HG03565 (cell line): ENCODE data around the gene CHP1.
A peak's percentile ranks its signal among the peaks of the same experiment; 100 is the strongest.
"Not testable (repeated sequence)": the region's sequence is repeated elsewhere in the genome, so short reads cannot be mapped to it uniquely, and the experiment has no call there.

ENCODE experiments used
- ATAC-seq: cut with Tn5 transposase; IDR thresholded peaks from one replicate; pipeline ENCODE4 v1.9.1; 2021; ENCODE audit warnings: mild to moderate bottlenecking, moderate library complexity; ENCODE audit not compliant: unreplicated experiment

The CHP1 gene

GRCh38 chr15:41289953-41290352 is 58.9 kb downstream of the CHP1 start:
- ATAC-seq, result no peak

- peak; percentile 66 for ATAC-seq
Measured at GRCh38 chr15:41291065-41291631, 60.1 kb downstream of the CHP1 start.

- no peak for ATAC-seq
Measured at GRCh38 chr15:41292521-41292920, 61.5 kb downstream of the CHP1 start.

- ATAC-seq, result not testable (repeated sequence)
Measured at GRCh38 chr15:41301139-41301538, 70.1 kb downstream of the CHP1 start.

GRCh38 chr15:41301587-41301986 is 70.5 kb downstream of the CHP1 start:
- ATAC-seq, result no peak

GRCh38 chr15:41304149-41304770 is 73.2 kb downstream of the CHP1 start:
- ATAC-seq, result no peak

- ATAC-seq, result no peak
Measured at GRCh38 chr15:41307679-41308078, 76.6 kb downstream of the CHP1 start.

GRCh38 chr15:41309226-41309905 is 78.3 kb downstream of the CHP1 start:
- ATAC-seq, result no peak

- not testable (repeated sequence) for ATAC-seq
Measured at GRCh38 chr15:41320805-41321330, 89.8 kb downstream of the CHP1 start.

- ATAC-seq, result no peak
Measured at GRCh38 chr15:41323611-41324010, 92.5 kb downstream of the CHP1 start.

GRCh38 chr15:41331281-41331680 is 100.2 kb downstream of the CHP1 start:
- no peak for ATAC-seq
